Measurements from ENCODE around the gene USB1. TPM values are rescaled to one million over a fixed set of nuclear protein-coding genes. Genes with fewer than 3 reads are reported as not detected.

The USB1 gene
- total and polyA plus RNA-seq, 4 donors = 24.9 to 41.3 (median 32.9) TPM

- intact Hi-C loops (cut with DNase I) = no loop called here
- 18 to 19% methylated on average over 4 of the region's 4 CpGs for WGBS, 2 donors
- H3K36me3 ChIP-seq (ENCODE audit: control insufficient read depth in 1 of 2, insufficient read depth in 2 of 2, low read length in 1 of 2) = no peaks in the 10 kb centered on the region
- no peaks in the 10 kb centered on the region for H3K9me3 ChIP-seq (ENCODE audit: control insufficient read depth, low read length)
- ATAC-seq (ENCODE audit: low FRiP score) (no peak), DNase-seq (no peak)
- H3K4me3 ChIP-seq (ENCODE audit: low read length in 2 of 2) = no peak overlapping the region
- H3K27ac ChIP-seq (ENCODE audit: low read depth in 1 of 2, low read length in 2 of 2) = no peak overlapping the region
- H3K4me1 ChIP-seq (ENCODE audit: control insufficient read depth in 1 of 2, insufficient read depth in 2 of 2, low read length in 2 of 2) = no peaks in the 10 kb centered on the region
- no peaks in the 10 kb centered on the region for H3K27me3 ChIP-seq (ENCODE audit: control insufficient read depth in 1 of 2, insufficient read depth in 2 of 2, low read length in 1 of 2)
Observed at GRCh38 chr16:57966204-57966771, 34.9 kb upstream of the USB1 start.

- 88 to 93% methylated on average over 9 of the region's 9 CpGs for WGBS, 2 donors
- DNase-seq = no peak
- Histone ChIP-seq H3K27me3 (ENCODE audit: control insufficient read depth in 1 of 2, insufficient read depth in 2 of 2, low read length in 1 of 2) (no peaks in the 10 kb centered on the region), H3K36me3 (ENCODE audit: control insufficient read depth in 1 of 2, insufficient read depth in 2 of 2, low read length in 1 of 2) (no peaks in the 10 kb centered on the region), H3K27ac (ENCODE audit: low read depth in 1 of 2, low read length in 2 of 2) (no peak overlapping the region), H3K4me1 (ENCODE audit: control insufficient read depth in 1 of 2, insufficient read depth in 2 of 2, low read length in 2 of 2) (no peaks in the 10 kb centered on the region), H3K4me3 (ENCODE audit: low read length in 2 of 2) (no peak overlapping the region), H3K9me3 (ENCODE audit: control insufficient read depth, low read length) (no peaks in the 10 kb centered on the region)
- intact Hi-C loops (cut with DNase I) = no loop called here
- ATAC-seq (ENCODE audit: low FRiP score) = no peak
Observed at GRCh38 chr16:57966986-57967385, 34.2 kb upstream of the USB1 start.

- no peak overlapping the region for H3K4me3 ChIP-seq (ENCODE audit: low read length in 2 of 2)
- no peaks in the 10 kb centered on the region for H3K36me3 ChIP-seq (ENCODE audit: control insufficient read depth in 1 of 2, insufficient read depth in 2 of 2, low read length in 1 of 2)
- no peaks in the 10 kb centered on the region for H3K27me3 ChIP-seq (ENCODE audit: control insufficient read depth in 1 of 2, insufficient read depth in 2 of 2, low read length in 1 of 2)
Observed at GRCh38 chr16:57967916-57968315, 33.3 kb upstream of the USB1 start.

GRCh38 chr16:57969451-57970123 is 31.6 kb upstream of the USB1 start:
- WGBS, 2 donors = 79% methylated on average over 10 of the region's 10 CpGs
- DNase-seq (no peak), ATAC-seq (ENCODE audit: low FRiP score) (peak; percentile 30)
- Histone ChIP-seq H3K4me3 (ENCODE audit: low read length in 2 of 2) (no peak overlapping the region), H3K9me3 (ENCODE audit: control insufficient read depth, low read length) (no peaks in the 10 kb centered on the region), H3K36me3 (ENCODE audit: control insufficient read depth in 1 of 2, insufficient read depth in 2 of 2, low read length in 1 of 2) (no peaks in the 10 kb centered on the region), H3K27ac (ENCODE audit: low read depth in 1 of 2, low read length in 2 of 2) (no peak overlapping the region), H3K4me1 (ENCODE audit: control insufficient read depth in 1 of 2, insufficient read depth in 2 of 2, low read length in 2 of 2) (no peaks in the 10 kb centered on the region), H3K27me3 (ENCODE audit: control insufficient read depth in 1 of 2, insufficient read depth in 2 of 2, low read length in 1 of 2) (no peaks in the 10 kb centered on the region)
- intact Hi-C loops (cut with DNase I) = no loop called here

More at GRCh38 chr16:57967916-57968315, 33.3 kb upstream of the USB1 start:
- no peaks in the 10 kb centered on the region for H3K4me1 ChIP-seq (ENCODE audit: control insufficient read depth in 1 of 2, insufficient read depth in 2 of 2, low read length in 2 of 2)
- DNase-seq = no peak
- no peaks in the 10 kb centered on the region for H3K9me3 ChIP-seq (ENCODE audit: control insufficient read depth, low read length)
- H3K27ac ChIP-seq (ENCODE audit: low read depth in 1 of 2, low read length in 2 of 2) = no peak overlapping the region
- intact Hi-C loops (cut with DNase I) = no loop called here
- no peak for ATAC-seq (ENCODE audit: low FRiP score)

- Histone ChIP-seq H3K36me3 (ENCODE audit: control insufficient read depth in 1 of 2, insufficient read depth in 2 of 2, low read length in 1 of 2) (no peaks in the 10 kb centered on the region), H3K9me3 (ENCODE audit: control insufficient read depth, low read length) (no peaks in the 10 kb centered on the region), H3K27ac (ENCODE audit: low read depth in 1 of 2, low read length in 2 of 2) (no peak overlapping the region), H3K4me1 (ENCODE audit: control insufficient read depth in 1 of 2, insufficient read depth in 2 of 2, low read length in 2 of 2) (no peaks in the 10 kb centered on the region), H3K4me3 (ENCODE audit: low read length in 2 of 2) (no peak overlapping the region), H3K27me3 (ENCODE audit: control insufficient read depth in 1 of 2, insufficient read depth in 2 of 2, low read length in 1 of 2) (no peaks in the 10 kb centered on the region)
- DNase-seq = no peak
- 74 to 76% methylated on average over 13 of the region's 13 CpGs for WGBS, 2 donors
- no peak for ATAC-seq (ENCODE audit: low FRiP score)
- intact Hi-C loops (cut with DNase I) = no loop called here
Observed at GRCh38 chr16:57970319-57970718, 30.9 kb upstream of the USB1 start.

GRCh38 chr16:57970970-57971369 is 30.2 kb upstream of the USB1 start, which contains the start of gene CNGB1:
TSS of gene CNGB1 (minus strand) at chr16:57971128. CDS start at chr16:57967286, 3,842 bp downstream.
- intact Hi-C loops (cut with DNase I) = no loop called here
- Histone ChIP-seq H3K27ac (ENCODE audit: low read depth in 1 of 2, low read length in 2 of 2) (no peak within 1 kb of the TSS), H3K36me3 (ENCODE audit: control insufficient read depth in 1 of 2, insufficient read depth in 2 of 2, low read length in 1 of 2) (no peaks in the 10 kb centered on the region), H3K4me1 (ENCODE audit: control insufficient read depth in 1 of 2, insufficient read depth in 2 of 2, low read length in 2 of 2) (no peaks in the 10 kb centered on the region), H3K27me3 (ENCODE audit: control insufficient read depth in 1 of 2, insufficient read depth in 2 of 2, low read length in 1 of 2) (no peaks in the 10 kb centered on the region), H3K4me3 (ENCODE audit: low read length in 2 of 2) (no peak within 1 kb of the TSS), H3K9me3 (ENCODE audit: control insufficient read depth, low read length) (no peaks in the 10 kb centered on the region)
- whole genome bisulfite sequencing, 2 donors = 82 to 84% methylated on average over 6 of the region's 6 CpGs
- DNase-seq (no peak), ATAC-seq (ENCODE audit: low FRiP score) (no peak)

GRCh38 chr16:57971848-57972247 is 29.4 kb upstream of the USB1 start:
- ATAC-seq (ENCODE audit: low FRiP score) (no peak), DNase-seq (no peak)
- Histone ChIP-seq H3K27ac (ENCODE audit: low read depth in 1 of 2, low read length in 2 of 2) (no peak overlapping the region), H3K27me3 (ENCODE audit: control insufficient read depth in 1 of 2, insufficient read depth in 2 of 2, low read length in 1 of 2) (no peaks in the 10 kb centered on the region), H3K9me3 (ENCODE audit: control insufficient read depth, low read length) (no peaks in the 10 kb centered on the region), H3K4me1 (ENCODE audit: control insufficient read depth in 1 of 2, insufficient read depth in 2 of 2, low read length in 2 of 2) (no peaks in the 10 kb centered on the region), H3K36me3 (ENCODE audit: control insufficient read depth in 1 of 2, insufficient read depth in 2 of 2, low read length in 1 of 2) (no peaks in the 10 kb centered on the region), H3K4me3 (ENCODE audit: low read length in 2 of 2) (no peak overlapping the region)
- WGBS, 2 donors = 87 to 92% methylated on average over 1 of the region's 1 CpG
- intact Hi-C loops (cut with DNase I) = no loop called here

GRCh38 chr16:57972306-57972705 is 28.9 kb upstream of the USB1 start:
- ATAC-seq (ENCODE audit: low FRiP score) (no peak), DNase-seq (no peak)
- Histone ChIP-seq H3K36me3 (ENCODE audit: control insufficient read depth in 1 of 2, insufficient read depth in 2 of 2, low read length in 1 of 2) (no peaks in the 10 kb centered on the region), H3K27me3 (ENCODE audit: control insufficient read depth in 1 of 2, insufficient read depth in 2 of 2, low read length in 1 of 2) (no peaks in the 10 kb centered on the region), H3K4me1 (ENCODE audit: control insufficient read depth in 1 of 2, insufficient read depth in 2 of 2, low read length in 2 of 2) (no peaks in the 10 kb centered on the region), H3K9me3 (ENCODE audit: control insufficient read depth, low read length) (no peaks in the 10 kb centered on the region), H3K4me3 (ENCODE audit: low read length in 2 of 2) (no peak overlapping the region), H3K27ac (ENCODE audit: low read depth in 1 of 2, low read length in 2 of 2) (no peak overlapping the region)
- WGBS, 2 donors = 75 to 95% methylated on average over 4 of the region's 4 CpGs
- intact Hi-C loops (cut with DNase I) = no loop called here

GRCh38 chr16:57976331-57976796 is 24.8 kb upstream of the USB1 start:
- no peak overlapping the region for H3K27ac ChIP-seq (ENCODE audit: low read depth in 1 of 2, low read length in 2 of 2)
- no peaks in the 10 kb centered on the region for H3K4me1 ChIP-seq (ENCODE audit: control insufficient read depth in 1 of 2, insufficient read depth in 2 of 2, low read length in 2 of 2)
- ATAC-seq (ENCODE audit: low FRiP score) (no peak), DNase-seq (peak in 1 of 2 donors; percentile 37)
- 35 to 37% methylated on average over 2 of the region's 2 CpGs for WGBS, 2 donors
- no peak overlapping the region for H3K4me3 ChIP-seq (ENCODE audit: low read length in 2 of 2)
- no peaks in the 10 kb centered on the region for H3K9me3 ChIP-seq (ENCODE audit: control insufficient read depth, low read length)
- no peaks in the 10 kb centered on the region for H3K27me3 ChIP-seq (ENCODE audit: control insufficient read depth in 1 of 2, insufficient read depth in 2 of 2, low read length in 1 of 2)
- intact Hi-C loops (cut with DNase I) = no loop called here
- no peaks in the 10 kb centered on the region for H3K36me3 ChIP-seq (ENCODE audit: control insufficient read depth in 1 of 2, insufficient read depth in 2 of 2, low read length in 1 of 2)

All from aorta (tissue), 5 donors.